Measurements from ENCODE around the gene FAM3C.

GRCh38 chr7:121371367-121371766 lies 24.7 kb downstream of the FAM3C start:
- TF ChIP-seq CTCF (IDR thresholded peaks at IDR 0.05) = no peak
- no peak for TF ChIP-seq EP300 (IDR thresholded peaks at IDR 0.05)

All from stomach (tissue), 4 donors.